ENCODE data around the gene SHROOM3.

GRCh38 chr4:76601791-76602190 lies 166.8 kb downstream of the SHROOM3 start:
- TF ChIP-seq EP300 (IDR thresholded peaks at IDR 0.05) (no peak), HOXA7 (CRISPR knock-in tag; IDR thresholded peaks at IDR 0.05) (no peak), HOXB5 (CRISPR knock-in tag; IDR thresholded peaks at IDR 0.05) (no peak), CTCF (IDR thresholded peaks at IDR 0.05) (no peak), GATA3 (IDR thresholded peaks at IDR 0.05; ENCODE audit: borderline replicate concordance) (no peak), CHD2 (IDR thresholded peaks at IDR 0.05; ENCODE audit: low read length, partially characterized antibody) (no peak), REST (IDR thresholded peaks at IDR 0.05) (no peak), POLR2A (IDR thresholded peaks at IDR 0.05; ENCODE audit: low read length) (no peak), MYC (IDR thresholded peaks at IDR 0.05; ENCODE audit: borderline replicate concordance, low read length) (no peak), RAD21 (conservative IDR thresholded peaks at IDR 0.05 in 1 of 2, IDR thresholded peaks at IDR 0.05 in 1 of 2) (no peak), HMGXB4 (CRISPR knock-in tag; IDR thresholded peaks at IDR 0.05; ENCODE audit: borderline replicate concordance) (no peak), SREBF2 (IDR thresholded peaks at IDR 0.05) (no peak), ESRRA (IDR thresholded peaks at IDR 0.05; ENCODE audit: borderline replicate concordance, low read length) (no peak), JUNB (IDR thresholded peaks at IDR 0.05) (no peak)
